Osteocyte (in vitro differentiated cells): ENCODE results near the gene TSPEAR. TPM values are rescaled to one million over a fixed set of nuclear protein-coding genes. Genes with fewer than 3 reads are reported as not detected.
"Not testable (repeated sequence)": the region's sequence is repeated elsewhere in the genome, so short reads cannot be mapped to it uniquely, and the experiment has no call there.

ENCODE experiments used
- DNase-seq: peaks from one replicate; pipeline ENCODE4 v3.0.0; 2021; ENCODE audit warnings: mixed read lengths; ENCODE audit not compliant: unreplicated experiment; ENCODE audit errors: extremely low spot score
- H3K27ac Mint-ChIP-seq: one replicate; pipeline ENCODE4 v1.8.0; 2021; ENCODE audit warnings: mild to moderate bottlenecking, mixed read lengths; ENCODE audit not compliant: unreplicated experiment
- H3K27me3 Mint-ChIP-seq: one replicate; pipeline ENCODE4 v1.8.0; 2021; ENCODE audit warnings: mixed read lengths; ENCODE audit not compliant: unreplicated experiment
- H3K36me3 Mint-ChIP-seq: one replicate; pipeline ENCODE4 v1.8.0; 2021; ENCODE audit warnings: mixed read lengths; ENCODE audit not compliant: unreplicated experiment
- H3K4me1 Mint-ChIP-seq: one replicate; pipeline ENCODE4 v1.8.0; 2021; ENCODE audit warnings: mixed read lengths; ENCODE audit not compliant: unreplicated experiment
- H3K4me3 Mint-ChIP-seq: one replicate; pipeline ENCODE4 v1.8.0; 2021; ENCODE audit warnings: mild to moderate bottlenecking, moderate library complexity, mixed read lengths; ENCODE audit not compliant: unreplicated experiment
- H3K9me3 Mint-ChIP-seq: one replicate; pipeline ENCODE4 v1.8.0; 2021; ENCODE audit warnings: mixed read lengths; ENCODE audit not compliant: unreplicated experiment
- total RNA-seq: library from RNA; stranded (reverse); gene quantifications from 2 replicates; pipeline ENCODE4 v1.2.1, GENCODE V29; 2021
- TF ChIP-seq, protein P1 (sequence below): fragments of 200-600 bp; sonication (generic); IDR thresholded peaks from 2 replicates; pipeline ENCODE4 v1.5.0; 2021; ENCODE audit warnings: antibody characterized with exemption, mild to moderate bottlenecking, moderate library complexity

Gene TSPEAR
- total RNA-seq, 1 donor from 2014 or later = not detected

DNA sequence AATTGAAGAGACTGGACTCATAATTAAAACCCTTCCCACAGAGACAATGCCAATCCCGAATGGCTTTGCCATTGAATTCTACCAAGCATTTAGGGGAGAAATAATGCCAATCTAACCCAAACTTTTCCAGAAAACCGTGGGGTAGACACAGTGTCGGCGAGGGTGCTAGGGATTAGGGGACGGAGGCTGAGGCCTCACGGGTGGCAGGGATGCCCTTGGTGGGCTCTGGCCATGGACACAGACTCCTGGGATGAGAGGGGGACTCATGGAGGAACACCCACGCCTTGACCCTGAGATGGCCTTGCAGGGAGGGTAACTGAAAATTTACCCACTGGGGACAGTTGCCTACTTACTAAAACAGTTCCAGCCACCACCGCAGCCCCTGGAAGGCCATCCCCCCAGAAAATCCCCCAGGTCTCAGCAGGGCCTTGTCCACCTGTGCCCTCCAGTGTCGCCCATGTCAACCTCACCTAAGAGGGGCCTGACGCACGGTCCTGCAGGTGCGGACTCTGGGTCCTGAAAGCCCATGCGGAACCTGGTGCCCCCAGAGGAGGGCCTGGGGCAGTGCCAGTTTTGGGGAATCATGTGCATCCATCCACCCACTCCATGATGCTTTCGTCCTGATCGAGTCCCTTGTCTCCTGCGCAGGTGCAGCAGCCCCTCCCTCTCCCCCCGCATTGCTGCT, 132.9 kb downstream of the TSPEAR start:
- peak; percentile 73 for DNase-seq
- H3K36me3 Mint-ChIP-seq = no peaks in the 10 kb centered on the region
- H3K27ac Mint-ChIP-seq = no peak overlapping the region
- H3K9me3 Mint-ChIP-seq = peaks cover 26% of the 10 kb centered on the region
- TF ChIP-seq, protein P1, sequence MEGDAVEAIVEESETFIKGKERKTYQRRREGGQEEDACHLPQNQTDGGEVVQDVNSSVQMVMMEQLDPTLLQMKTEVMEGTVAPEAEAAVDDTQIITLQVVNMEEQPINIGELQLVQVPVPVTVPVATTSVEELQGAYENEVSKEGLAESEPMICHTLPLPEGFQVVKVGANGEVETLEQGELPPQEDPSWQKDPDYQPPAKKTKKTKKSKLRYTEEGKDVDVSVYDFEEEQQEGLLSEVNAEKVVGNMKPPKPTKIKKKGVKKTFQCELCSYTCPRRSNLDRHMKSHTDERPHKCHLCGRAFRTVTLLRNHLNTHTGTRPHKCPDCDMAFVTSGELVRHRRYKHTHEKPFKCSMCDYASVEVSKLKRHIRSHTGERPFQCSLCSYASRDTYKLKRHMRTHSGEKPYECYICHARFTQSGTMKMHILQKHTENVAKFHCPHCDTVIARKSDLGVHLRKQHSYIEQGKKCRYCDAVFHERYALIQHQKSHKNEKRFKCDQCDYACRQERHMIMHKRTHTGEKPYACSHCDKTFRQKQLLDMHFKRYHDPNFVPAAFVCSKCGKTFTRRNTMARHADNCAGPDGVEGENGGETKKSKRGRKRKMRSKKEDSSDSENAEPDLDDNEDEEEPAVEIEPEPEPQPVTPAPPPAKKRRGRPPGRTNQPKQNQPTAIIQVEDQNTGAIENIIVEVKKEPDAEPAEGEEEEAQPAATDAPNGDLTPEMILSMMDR = no peak
- no peak overlapping the region for H3K4me3 Mint-ChIP-seq
- peaks cover 3% of the 10 kb centered on the region for H3K4me1 Mint-ChIP-seq
- peaks cover 7% of the 10 kb centered on the region for H3K27me3 Mint-ChIP-seq

DNA sequence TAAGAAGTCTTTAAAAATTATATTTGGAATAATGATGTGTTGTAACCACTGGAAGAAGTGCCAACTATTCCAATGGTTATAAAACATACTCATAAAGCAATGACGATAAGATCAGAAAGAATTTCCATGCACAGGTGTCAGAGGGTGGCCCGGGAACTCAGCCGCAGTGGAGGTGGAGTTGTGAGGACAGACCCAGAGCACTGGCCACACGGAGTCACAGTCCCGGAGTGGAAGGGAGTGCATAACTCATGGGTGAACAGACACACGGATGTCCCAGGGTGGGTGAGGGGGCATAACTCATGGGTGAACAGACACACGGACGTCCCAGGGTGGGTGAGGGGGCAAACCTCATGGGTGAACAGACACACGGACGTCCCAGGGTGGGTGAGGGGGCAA, 135.3 kb downstream of the TSPEAR start:
- no peak for DNase-seq
- TF ChIP-seq, protein P1 = no peak
- H3K9me3 Mint-ChIP-seq = peaks cover 22% of the 10 kb centered on the region
- H3K27me3 Mint-ChIP-seq = no peaks in the 10 kb centered on the region
- H3K4me1 Mint-ChIP-seq = no peaks in the 10 kb centered on the region
- H3K36me3 Mint-ChIP-seq = no peaks in the 10 kb centered on the region
- H3K4me3 Mint-ChIP-seq = no peak overlapping the region
- H3K27ac Mint-ChIP-seq = no peak overlapping the region

DNA sequence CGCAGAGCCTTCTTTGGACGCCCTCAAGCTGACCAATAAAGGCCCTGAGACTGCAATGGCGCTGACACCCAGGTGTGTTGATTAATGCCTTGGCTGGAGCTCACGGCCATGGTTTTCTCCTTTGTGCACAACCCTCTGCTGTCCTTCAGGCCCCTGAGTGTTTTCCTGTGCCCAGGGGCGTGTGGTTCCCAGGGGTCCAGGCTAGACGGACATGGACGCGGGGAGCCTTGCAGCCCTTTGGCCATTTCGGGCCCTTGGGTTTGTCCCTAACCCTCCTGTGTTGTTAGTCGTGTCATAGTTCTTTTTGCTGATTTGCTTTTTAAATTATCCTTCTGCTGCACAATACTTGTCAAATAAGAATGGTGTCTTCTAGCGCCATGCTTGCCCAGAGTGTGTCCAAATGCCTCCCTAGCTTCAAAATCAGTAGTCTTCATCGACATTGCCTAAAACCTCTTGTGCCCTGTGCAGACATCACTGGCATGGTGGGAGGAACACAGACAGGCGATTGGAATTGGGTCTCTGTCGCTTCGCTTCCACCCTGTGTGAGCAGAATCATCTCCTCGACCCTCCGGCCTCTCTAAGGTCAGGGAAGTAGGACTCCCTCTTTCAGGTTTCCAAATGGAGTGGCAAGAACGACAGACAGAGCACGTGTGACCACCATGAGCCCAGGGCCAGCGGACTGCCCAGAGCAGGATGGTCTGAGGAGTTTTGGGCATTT, 135.9 kb downstream of the TSPEAR start:
- no peak overlapping the region for H3K27ac Mint-ChIP-seq

DNA sequence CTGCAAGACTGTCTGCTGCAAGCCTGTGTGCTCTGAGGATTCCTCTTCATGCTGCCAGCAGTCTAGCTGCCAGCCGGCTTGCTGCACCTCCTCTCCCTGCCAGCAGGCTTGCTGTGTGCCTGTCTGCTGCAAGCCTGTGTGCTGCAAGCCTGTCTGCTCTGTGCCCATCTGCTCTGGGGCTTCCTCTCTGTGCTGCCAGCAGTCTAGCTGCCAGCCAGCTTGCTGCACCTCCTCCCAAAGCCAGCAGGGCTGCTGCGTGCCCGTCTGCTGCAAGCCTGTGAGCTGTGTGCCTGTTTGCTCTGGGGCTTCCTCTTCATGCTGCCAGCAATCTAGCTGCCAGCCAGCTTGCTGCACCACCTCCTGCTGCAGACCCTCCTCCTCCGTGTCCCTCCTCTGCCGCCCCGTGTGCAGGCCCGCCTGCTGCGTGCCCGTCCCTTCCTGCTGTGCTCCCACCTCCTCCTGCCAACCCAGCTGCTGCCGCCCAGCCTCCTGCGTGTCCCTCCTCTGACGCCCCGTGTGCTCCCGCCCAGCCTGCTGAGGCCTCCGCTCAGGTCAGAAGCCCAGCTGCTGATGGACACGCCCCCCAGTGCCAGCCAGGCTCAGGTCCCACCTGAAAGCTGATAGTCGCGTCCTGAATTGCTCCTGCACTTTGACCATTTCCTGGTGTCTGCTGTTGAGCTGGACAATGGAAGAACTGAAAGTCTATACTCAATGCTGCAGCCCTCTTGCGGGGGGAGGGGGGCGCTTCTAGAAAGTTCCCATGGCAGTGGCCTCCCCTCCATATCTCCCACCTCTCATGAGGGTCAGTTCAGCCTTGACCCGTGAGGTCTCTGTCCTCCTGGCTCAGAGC, 136.7 kb downstream of the TSPEAR start:
- TF ChIP-seq, protein P1 = no peak
- DNase-seq = no peak
- Mint-ChIP-seq H3K4me3 (no peak overlapping the region), H3K27me3 (no peaks in the 10 kb centered on the region), H3K27ac (no peak overlapping the region), H3K9me3 (peaks cover 26% of the 10 kb centered on the region), H3K36me3 (no peaks in the 10 kb centered on the region), H3K4me1 (no peaks in the 10 kb centered on the region)

More for the DNA sequence above, 135.9 kb downstream of the TSPEAR start:
- DNase-seq = no peak
- no peaks in the 10 kb centered on the region for H3K36me3 Mint-ChIP-seq
- no peak overlapping the region for H3K4me3 Mint-ChIP-seq
- no peaks in the 10 kb centered on the region for H3K4me1 Mint-ChIP-seq
- H3K27me3 Mint-ChIP-seq = no peaks in the 10 kb centered on the region
- TF ChIP-seq, protein P1 = no peak
- peaks cover 24% of the 10 kb centered on the region for H3K9me3 Mint-ChIP-seq

DNA sequence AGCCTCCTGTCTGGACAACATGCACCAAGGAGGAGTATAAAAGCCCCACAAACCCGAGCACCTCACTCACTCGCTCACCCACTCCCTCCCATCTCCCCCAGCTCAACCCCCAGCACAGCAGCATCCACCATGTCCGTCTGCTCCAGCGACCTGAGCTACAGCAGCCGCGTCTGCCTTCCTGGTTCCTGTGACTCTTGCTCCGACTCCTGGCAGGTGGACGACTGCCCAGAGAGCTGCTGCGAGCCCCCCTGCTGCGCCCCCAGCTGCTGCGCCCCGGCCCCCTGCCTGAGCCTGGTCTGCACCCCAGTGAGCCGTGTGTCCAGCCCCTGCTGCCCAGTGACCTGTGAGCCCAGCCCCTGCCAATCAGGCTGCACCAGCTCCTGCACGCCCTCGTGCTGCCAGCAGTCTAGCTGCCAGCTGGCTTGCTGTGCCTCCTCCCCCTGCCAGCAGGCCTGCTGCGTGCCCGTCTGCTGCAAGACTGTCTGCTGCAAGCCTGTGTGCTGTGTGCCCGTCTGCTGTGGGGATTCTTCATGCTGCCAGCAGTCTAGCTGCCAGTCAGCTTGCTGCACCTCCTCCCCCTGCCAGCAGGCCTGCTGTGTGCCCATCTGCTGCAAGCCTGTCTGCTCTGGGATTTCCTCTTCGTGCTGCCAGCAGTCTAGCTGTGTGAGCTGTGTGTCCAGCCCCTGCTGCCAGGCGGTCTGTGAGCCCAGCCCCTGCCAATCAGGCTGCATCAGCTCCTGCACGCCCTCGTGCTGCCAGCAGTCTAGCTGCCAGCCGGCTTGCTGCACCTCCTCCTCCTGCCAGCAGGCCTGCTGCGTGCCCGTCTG, 137.5 kb downstream of the TSPEAR start, which contains the start of gene KRTAP10-4:
KRTAP10-4 (plus strand) TSS at position 100 of the 827 bp plus-strand sequence; CDS start at position 130, 30 bp downstream.
- not testable (repeated sequence) for H3K27ac Mint-ChIP-seq, H3K4me1 Mint-ChIP-seq, H3K36me3 Mint-ChIP-seq, H3K27me3 Mint-ChIP-seq, H3K4me3 Mint-ChIP-seq, DNase-seq
- peaks cover 26% of the 10 kb centered on the region for H3K9me3 Mint-ChIP-seq
